IPS DF 6.9 (cell line): ENCODE measurements around the gene MAEA.

Source experiments
- DNase-seq: peaks from one replicate; pipeline ENCODE4 v3.0.0-alpha.2; 2013; ENCODE audit warnings: low read depth, low spot score
- H3K27ac ChIP-seq: one replicate; pipeline ENCODE4 v1.5.1; 2013; ENCODE audit warnings: low read length, control low read depth
- H3K27me3 ChIP-seq: 2 replicates; pipeline ENCODE4 v1.6.1; 2013; ENCODE audit warnings: mild to moderate bottlenecking, low read length; ENCODE audit not compliant: control insufficient read depth, insufficient read depth
- H3K36me3 ChIP-seq: 2 replicates; pipeline ENCODE4 v1.6.1; 2013; ENCODE audit warnings: low read length; ENCODE audit not compliant: control insufficient read depth, insufficient read depth
- H3K4me1 ChIP-seq: 2 replicates; pipeline ENCODE4 v1.6.1; 2013; ENCODE audit warnings: low read length; ENCODE audit not compliant: control insufficient read depth, insufficient read depth
- H3K4me3 ChIP-seq: 2 replicates; pipeline ENCODE4 v1.5.1; 2013; ENCODE audit warnings: mild to moderate bottlenecking, low read length
- H3K9me3 ChIP-seq: 2 replicates; pipeline ENCODE4 v1.6.1; 2013; ENCODE audit warnings: low read length, inconsistent platforms; ENCODE audit not compliant: control insufficient read depth, insufficient read depth
- WGBS: extraction: QIAGEN DNeasy Blood & Tissue Kit; methylation state at CpG from one replicate; pipeline ENCODE4 v1.1.7; 2013; ENCODE audit warnings: mixed read lengths, missing lambda C conversion rate; ENCODE audit not compliant: insufficient read length, insufficient coverage; 5-methylcytosine and 5-hydroxymethylcytosine counted together

Gene MAEA

GRCh38 chr4:1354136-1354982 is 64.7 kb downstream of the MAEA start:
- WGBS, result no CpG with 5 or more reads among the region's 36 CpGs
- Histone ChIP-seq H3K9me3 (no peaks in the 10 kb centered on the region), H3K4me1 (no peaks in the 10 kb centered on the region), H3K4me3 (no peak overlapping the region), H3K27ac (no peak overlapping the region), H3K36me3 (peaks cover 44% of the 10 kb centered on the region), H3K27me3 (no peaks in the 10 kb centered on the region)
- DNase-seq, result no peak

GRCh38 chr4:1354983-1355275 is 65.2 kb downstream of the MAEA start:
- Histone ChIP-seq H3K4me3 (no peak overlapping the region), H3K9me3 (no peaks in the 10 kb centered on the region), H3K27ac (no peak overlapping the region), H3K27me3 (no peaks in the 10 kb centered on the region), H3K4me1 (no peaks in the 10 kb centered on the region), H3K36me3 (peaks cover 41% of the 10 kb centered on the region)
- DNase-seq, result no peak
- WGBS, result no CpG with 5 or more reads among the region's 18 CpGs

- Histone ChIP-seq H3K27me3 (no peaks in the 10 kb centered on the region), H3K36me3 (peaks cover 40% of the 10 kb centered on the region), H3K27ac (no peak overlapping the region), H3K4me3 (no peak overlapping the region), H3K4me1 (no peaks in the 10 kb centered on the region), H3K9me3 (no peaks in the 10 kb centered on the region)
- no CpG with 5 or more reads among the region's 14 CpGs for WGBS
- no peak for DNase-seq
Observed at GRCh38 chr4:1355378-1355777, 65.7 kb downstream of the MAEA start.

- H3K27ac ChIP-seq, result no peak overlapping the region
- H3K27me3 ChIP-seq, result no peaks in the 10 kb centered on the region
- WGBS, result no CpG with 5 or more reads among the region's 28 CpGs
- H3K4me1 ChIP-seq, result no peaks in the 10 kb centered on the region
- H3K4me3 ChIP-seq, result no peak overlapping the region
- no peak for DNase-seq
- H3K36me3 ChIP-seq, result peaks cover 40% of the 10 kb centered on the region
- H3K9me3 ChIP-seq, result no peaks in the 10 kb centered on the region
Observed at GRCh38 chr4:1356181-1356998, 66.7 kb downstream of the MAEA start.

- no peak for DNase-seq
- H3K4me3 ChIP-seq, result no peak overlapping the region
- no peaks in the 10 kb centered on the region for H3K9me3 ChIP-seq
- no CpG with 5 or more reads among the region's 27 CpGs for WGBS
- H3K36me3 ChIP-seq, result peaks cover 36% of the 10 kb centered on the region
- H3K4me1 ChIP-seq, result no peaks in the 10 kb centered on the region
- no peak overlapping the region for H3K27ac ChIP-seq
- no peaks in the 10 kb centered on the region for H3K27me3 ChIP-seq
Observed at GRCh38 chr4:1357356-1358248, 67.9 kb downstream of the MAEA start.

- Histone ChIP-seq H3K4me1 (no peaks in the 10 kb centered on the region), H3K27ac (no peak overlapping the region), H3K27me3 (no peaks in the 10 kb centered on the region), H3K36me3 (peaks cover 30% of the 10 kb centered on the region), H3K9me3 (no peaks in the 10 kb centered on the region), H3K4me3 (no peak overlapping the region)
- DNase-seq, result no peak
- WGBS, result no CpG with 5 or more reads among the region's 38 CpGs
Observed at GRCh38 chr4:1358421-1359143, 68.9 kb downstream of the MAEA start.

GRCh38 chr4:1359144-1359501 is 69.4 kb downstream of the MAEA start:
- WGBS, result no CpG with 5 or more reads among the region's 14 CpGs
- Histone ChIP-seq H3K27me3 (no peaks in the 10 kb centered on the region), H3K4me1 (no peaks in the 10 kb centered on the region)

GRCh38 chr4:1359976-1360375 is 70.3 kb downstream of the MAEA start:
- no peaks in the 10 kb centered on the region for H3K27me3 ChIP-seq
- H3K4me1 ChIP-seq, result no peaks in the 10 kb centered on the region
- peaks cover 24% of the 10 kb centered on the region for H3K36me3 ChIP-seq
- no peak overlapping the region for H3K27ac ChIP-seq
- H3K4me3 ChIP-seq, result no peak overlapping the region
- H3K9me3 ChIP-seq, result no peaks in the 10 kb centered on the region
- no CpG with 5 or more reads among the region's 16 CpGs for WGBS
- no peak for DNase-seq

More at GRCh38 chr4:1359144-1359501, 69.4 kb downstream of the MAEA start:
- no peak for DNase-seq
- Histone ChIP-seq H3K9me3 (no peaks in the 10 kb centered on the region), H3K27ac (no peak overlapping the region), H3K4me3 (no peak overlapping the region), H3K36me3 (peaks cover 30% of the 10 kb centered on the region)

- DNase-seq, result no peak
- H3K36me3 ChIP-seq, result peaks cover 20% of the 10 kb centered on the region
- no peaks in the 10 kb centered on the region for H3K4me1 ChIP-seq
- no peak overlapping the region for H3K4me3 ChIP-seq
- H3K27ac ChIP-seq, result no peak overlapping the region
- no peaks in the 10 kb centered on the region for H3K9me3 ChIP-seq
- no CpG with 5 or more reads among the region's 29 CpGs for WGBS
- H3K27me3 ChIP-seq, result no peaks in the 10 kb centered on the region
Observed at GRCh38 chr4:1360423-1361283, 71.0 kb downstream of the MAEA start.
